ENCODE data around the gene APBA2.

DNA sequence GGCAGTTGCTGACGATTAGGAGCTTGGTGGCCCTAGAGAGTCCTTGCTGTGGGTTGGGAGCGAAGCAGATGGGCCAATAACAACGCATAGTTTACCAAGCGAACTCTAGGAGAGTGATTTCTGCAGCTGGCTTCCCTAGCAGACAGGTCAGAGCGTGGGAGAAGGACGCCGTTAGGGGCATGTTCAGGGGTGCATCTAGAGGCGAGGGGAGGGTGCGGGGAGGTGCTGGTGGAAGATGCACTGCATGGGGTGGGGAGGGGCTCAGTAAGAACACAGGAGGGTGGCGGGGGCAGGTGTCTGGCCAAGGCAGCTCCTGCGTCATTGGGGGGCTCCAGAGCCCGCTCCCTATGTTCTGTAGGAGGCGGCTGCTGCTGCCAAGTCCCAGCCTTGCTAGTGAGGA is 8.9 kb downstream of the APBA2 start:
- no peak for TF ChIP-seq ZNF776 (tag by site-specific recombination; IDR thresholded peaks at IDR 0.05; ENCODE audit: borderline replicate concordance)
- TF ChIP-seq, protein P1, sequence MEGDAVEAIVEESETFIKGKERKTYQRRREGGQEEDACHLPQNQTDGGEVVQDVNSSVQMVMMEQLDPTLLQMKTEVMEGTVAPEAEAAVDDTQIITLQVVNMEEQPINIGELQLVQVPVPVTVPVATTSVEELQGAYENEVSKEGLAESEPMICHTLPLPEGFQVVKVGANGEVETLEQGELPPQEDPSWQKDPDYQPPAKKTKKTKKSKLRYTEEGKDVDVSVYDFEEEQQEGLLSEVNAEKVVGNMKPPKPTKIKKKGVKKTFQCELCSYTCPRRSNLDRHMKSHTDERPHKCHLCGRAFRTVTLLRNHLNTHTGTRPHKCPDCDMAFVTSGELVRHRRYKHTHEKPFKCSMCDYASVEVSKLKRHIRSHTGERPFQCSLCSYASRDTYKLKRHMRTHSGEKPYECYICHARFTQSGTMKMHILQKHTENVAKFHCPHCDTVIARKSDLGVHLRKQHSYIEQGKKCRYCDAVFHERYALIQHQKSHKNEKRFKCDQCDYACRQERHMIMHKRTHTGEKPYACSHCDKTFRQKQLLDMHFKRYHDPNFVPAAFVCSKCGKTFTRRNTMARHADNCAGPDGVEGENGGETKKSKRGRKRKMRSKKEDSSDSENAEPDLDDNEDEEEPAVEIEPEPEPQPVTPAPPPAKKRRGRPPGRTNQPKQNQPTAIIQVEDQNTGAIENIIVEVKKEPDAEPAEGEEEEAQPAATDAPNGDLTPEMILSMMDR (tag by site-specific recombination; IDR thresholded peaks at IDR 0.05) = no peak
- TF ChIP-seq ZNF626 (tag by site-specific recombination; IDR thresholded peaks at IDR 0.05) = no peak
- TF ChIP-seq ZSCAN30 (tag by site-specific recombination; IDR thresholded peaks at IDR 0.05) = no peak
- TF ChIP-seq, protein P2, sequence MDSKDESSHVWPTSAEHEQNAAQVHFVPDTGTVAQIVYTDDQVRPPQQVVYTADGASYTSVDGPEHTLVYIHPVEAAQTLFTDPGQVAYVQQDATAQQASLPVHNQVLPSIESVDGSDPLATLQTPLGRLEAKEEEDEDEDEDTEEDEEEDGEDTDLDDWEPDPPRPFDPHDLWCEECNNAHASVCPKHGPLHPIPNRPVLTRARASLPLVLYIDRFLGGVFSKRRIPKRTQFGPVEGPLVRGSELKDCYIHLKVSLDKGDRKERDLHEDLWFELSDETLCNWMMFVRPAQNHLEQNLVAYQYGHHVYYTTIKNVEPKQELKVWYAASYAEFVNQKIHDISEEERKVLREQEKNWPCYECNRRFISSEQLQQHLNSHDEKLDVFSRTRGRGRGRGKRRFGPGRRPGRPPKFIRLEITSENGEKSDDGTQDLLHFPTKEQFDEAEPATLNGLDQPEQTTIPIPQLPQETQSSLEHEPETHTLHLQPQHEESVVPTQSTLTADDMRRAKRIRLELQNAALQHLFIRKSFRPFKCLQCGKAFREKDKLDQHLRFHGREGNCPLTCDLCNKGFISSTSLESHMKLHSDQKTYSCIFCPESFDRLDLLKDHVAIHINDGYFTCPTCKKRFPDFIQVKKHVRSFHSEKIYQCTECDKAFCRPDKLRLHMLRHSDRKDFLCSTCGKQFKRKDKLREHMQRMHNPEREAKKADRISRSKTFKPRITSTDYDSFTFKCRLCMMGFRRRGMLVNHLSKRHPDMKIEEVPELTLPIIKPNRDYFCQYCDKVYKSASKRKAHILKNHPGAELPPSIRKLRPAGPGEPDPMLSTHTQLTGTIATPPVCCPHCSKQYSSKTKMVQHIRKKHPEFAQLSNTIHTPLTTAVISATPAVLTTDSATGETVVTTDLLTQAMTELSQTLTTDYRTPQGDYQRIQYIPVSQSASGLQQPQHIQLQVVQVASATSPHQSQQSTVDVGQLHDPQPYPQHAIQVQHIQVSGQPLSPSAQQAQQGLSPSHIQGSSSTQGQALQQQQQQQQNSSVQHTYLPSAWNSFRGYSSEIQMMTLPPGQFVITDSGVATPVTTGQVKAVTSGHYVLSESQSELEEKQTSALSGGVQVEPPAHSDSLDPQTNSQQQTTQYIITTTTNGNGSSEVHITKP (tag by site-specific recombination; IDR thresholded peaks at IDR 0.05) = no peak
- no peak for TF ChIP-seq ZNF157 (tag by site-specific recombination; IDR thresholded peaks at IDR 0.05)
- no peak for TF ChIP-seq ZBTB21 (tag by site-specific recombination; IDR thresholded peaks at IDR 0.05)
- TF ChIP-seq ZNF140 (tag by site-specific recombination; IDR thresholded peaks at IDR 0.05) = no peak
- no peak for TF ChIP-seq ZBTB1 (tag by site-specific recombination; IDR thresholded peaks at IDR 0.05)
- TF ChIP-seq ZNF292 (tag by site-specific recombination; IDR thresholded peaks at IDR 0.05; ENCODE audit: borderline replicate concordance, low read depth) = no peak
- TF ChIP-seq ZNF76 (tag by site-specific recombination; IDR thresholded peaks at IDR 0.05; ENCODE audit: borderline replicate concordance, low read depth) = no peak
- TF ChIP-seq, protein P3, sequence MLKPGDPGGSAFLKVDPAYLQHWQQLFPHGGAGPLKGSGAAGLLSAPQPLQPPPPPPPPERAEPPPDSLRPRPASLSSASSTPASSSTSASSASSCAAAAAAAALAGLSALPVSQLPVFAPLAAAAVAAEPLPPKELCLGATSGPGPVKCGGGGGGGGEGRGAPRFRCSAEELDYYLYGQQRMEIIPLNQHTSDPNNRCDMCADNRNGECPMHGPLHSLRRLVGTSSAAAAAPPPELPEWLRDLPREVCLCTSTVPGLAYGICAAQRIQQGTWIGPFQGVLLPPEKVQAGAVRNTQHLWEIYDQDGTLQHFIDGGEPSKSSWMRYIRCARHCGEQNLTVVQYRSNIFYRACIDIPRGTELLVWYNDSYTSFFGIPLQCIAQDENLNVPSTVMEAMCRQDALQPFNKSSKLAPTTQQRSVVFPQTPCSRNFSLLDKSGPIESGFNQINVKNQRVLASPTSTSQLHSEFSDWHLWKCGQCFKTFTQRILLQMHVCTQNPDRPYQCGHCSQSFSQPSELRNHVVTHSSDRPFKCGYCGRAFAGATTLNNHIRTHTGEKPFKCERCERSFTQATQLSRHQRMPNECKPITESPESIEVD (tag by site-specific recombination; IDR thresholded peaks at IDR 0.05) = no peak
- TF ChIP-seq ZNF404 (tag by site-specific recombination; IDR thresholded peaks at IDR 0.05) = no peak
